SK-N-SH (cell line): Measurements from ENCODE around the gene YEATS4.

Experiments used
- CTCF ChIP-seq: fragments of 200-600 bp; sonication (generic); IDR thresholded peaks from 2 replicates; pipeline ENCODE4 v1.6.1; 2017; ENCODE audit warnings: antibody characterized with exemption, mild to moderate bottlenecking, moderate library complexity
- MEF2A ChIP-seq: IDR thresholded peaks from 2 replicates; pipeline ENCODE4 v1.4.0; 2012; ENCODE audit warnings: low read depth, borderline replicate concordance
- USF2 ChIP-seq: fragments of 150-350 bp; IDR thresholded peaks from 2 replicates; pipeline ENCODE4 v1.6.1; 2017; ENCODE audit warnings: antibody characterized with exemption, low read length, low read depth, borderline replicate concordance

- TF ChIP-seq USF2 (no peak), CTCF (no peak), MEF2A (no peak)
These were observed 25.5 kb downstream of the YEATS4 start for GRCh38 chr12:69385038-69385437.
